ENCODE data around the gene FBXO24. TPM values are rescaled to one million over a fixed set of nuclear protein-coding genes. Genes with fewer than 3 reads are reported as not detected.
"Not testable (repeated sequence)": the region's sequence is repeated elsewhere in the genome, so short reads cannot be mapped to it uniquely, and the experiment has no call there.

The FBXO24 gene
- total and polyA plus RNA-seq, 7 experiments from 2014 or later = 0.75 to 3.1 (median 2.0) TPM

DNA sequence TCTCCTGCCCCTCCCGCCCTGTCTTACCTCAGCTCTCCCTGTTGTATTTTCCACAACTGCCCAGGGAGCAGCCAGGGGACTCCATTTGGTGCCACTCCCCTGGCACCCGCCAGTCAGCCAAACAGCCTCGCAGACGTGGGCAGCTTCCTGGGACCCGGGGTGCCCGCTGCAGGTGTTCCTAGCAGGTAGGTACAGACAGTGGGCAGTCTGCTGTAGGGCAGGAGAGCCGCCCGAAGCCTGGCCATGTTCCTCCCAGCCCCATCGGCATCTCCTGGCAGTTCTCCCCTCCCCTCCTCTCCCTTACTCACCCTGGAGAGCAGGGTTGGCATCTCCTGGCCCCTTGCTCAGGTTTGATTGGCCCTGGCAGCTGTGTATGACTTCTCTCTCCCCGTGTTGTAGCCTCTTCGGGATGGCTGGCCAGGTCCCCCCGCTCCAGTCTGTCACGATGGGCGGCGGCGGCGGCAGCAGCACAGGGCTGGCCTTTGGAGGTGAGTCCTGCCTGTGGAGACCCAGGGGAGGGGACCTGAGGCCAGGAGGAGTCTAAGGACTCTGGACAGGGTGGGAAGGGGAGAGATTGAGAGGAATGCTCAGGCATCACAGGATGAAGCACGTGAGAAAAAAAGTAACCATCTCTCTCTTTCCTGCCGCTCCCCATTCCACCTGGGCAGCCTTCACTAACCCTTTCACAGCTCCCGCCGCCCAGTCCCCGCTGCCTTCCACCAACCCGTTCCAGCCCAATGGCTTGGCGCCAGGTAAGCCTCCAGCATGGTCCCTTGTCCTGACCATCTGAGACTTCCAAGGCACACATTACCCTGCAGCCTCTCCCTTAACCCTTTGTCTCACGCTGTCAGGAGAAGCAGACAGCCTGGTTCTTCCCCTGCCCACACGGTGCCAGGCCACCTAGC, 23.7 kb upstream of the FBXO24 start:
- H3K27me3 Mint-ChIP-seq = no peaks in the 10 kb centered on the region
- H3K36me3 Mint-ChIP-seq = peaks cover 0 to 8% (median 4%) of the 10 kb centered on the region in 5 donors
- ATAC-seq (no peak), DNase-seq (no peak)
- Histone ChIP-seq H3K9me3 (ENCODE audit: control insufficient read depth in 2 of 3, low read length in 3 of 3) (no peaks in the 10 kb centered on the region), H3K4me3 (ENCODE audit: low read length) (no peak overlapping the region), H3K27ac (ENCODE audit: low read depth, low read length) (no peak overlapping the region), H3K27me3 (ENCODE audit: control insufficient read depth in 2 of 2, insufficient read depth in 2 of 2, low read length in 2 of 2) (no peaks in the 10 kb centered on the region), H3K4me1 (ENCODE audit: control insufficient read depth in 2 of 2, insufficient read depth in 2 of 2, low read length in 2 of 2) (peaks cover 0 to 13% of the 10 kb centered on the region in 2 donors), H3K36me3 (ENCODE audit: control insufficient read depth in 2 of 3, insufficient read depth in 3 of 3, low read length in 3 of 3) (peaks cover 0 to 22% (median 0%) of the 10 kb centered on the region in 3 experiments)
- H3K9me3 Mint-ChIP-seq = no peaks in the 10 kb centered on the region
- CTCF ChIA-PET = interaction anchor here (1.8 to 8.0 kb wide), 5 partner anchors 19 to 129 kb away, joined by 4 to 65 read pairs (median 18); partner anchors contain the start of genes FBXO24 and LRCH4
- no peak overlapping the region for H3K4me3 Mint-ChIP-seq
- intact Hi-C loops (cut with micrococcal nuclease) = no loop called here
- POLR2A ChIA-PET = interaction anchor here (0.5 to 12.4 kb wide), 3 partner anchors 18 to 94 kb away, joined by 3 to 173 read pairs (median 17); partner anchors contain the start of genes FBXO24 and LRCH4
- peaks cover 8 to 25% (median 17%) of the 10 kb centered on the region in 7 donors for H3K4me1 Mint-ChIP-seq
- H3K27ac Mint-ChIP-seq = no peak overlapping the region

GRCh38 chr7:100563100-100563564, 23.0 kb upstream of the FBXO24 start:
- POLR2A ChIA-PET = interaction anchor here (1.4 to 12.4 kb wide), 4 partner anchors 22 to 128 kb away, joined by 4 to 173 read pairs (median 8); partner anchors contain the start of genes FBXO24 and LRCH4
- Mint-ChIP-seq H3K27ac (no peak overlapping the region), H3K27me3 (no peaks in the 10 kb centered on the region), H3K4me1 (peaks cover 8 to 29% (median 23%) of the 10 kb centered on the region in 7 donors), H3K36me3 (peaks cover 0 to 8% (median 4%) of the 10 kb centered on the region in 5 donors), H3K9me3 (no peaks in the 10 kb centered on the region), H3K4me3 (no peak overlapping the region)
- DNase-seq = no peak
- Histone ChIP-seq H3K4me1 (ENCODE audit: control insufficient read depth in 2 of 2, insufficient read depth in 2 of 2, low read length in 2 of 2) (peaks cover 5 to 16% of the 10 kb centered on the region in 2 donors), H3K27ac (ENCODE audit: low read depth, low read length) (no peak overlapping the region), H3K4me3 (ENCODE audit: low read length) (no peak overlapping the region), H3K27me3 (ENCODE audit: control insufficient read depth in 2 of 2, insufficient read depth in 2 of 2, low read length in 2 of 2) (no peaks in the 10 kb centered on the region), H3K36me3 (ENCODE audit: control insufficient read depth in 2 of 3, insufficient read depth in 3 of 3, low read length in 3 of 3) (peaks cover 0 to 18% (median 0%) of the 10 kb centered on the region in 3 experiments), H3K9me3 (ENCODE audit: control insufficient read depth in 2 of 3, low read length in 3 of 3) (no peaks in the 10 kb centered on the region)
- intact Hi-C loops (cut with micrococcal nuclease) = no loop called here
- no peak for ATAC-seq
- CTCF ChIA-PET = interaction anchor here (0.9 to 8.0 kb wide), 11 partner anchors 20 to 128 kb away, joined by 3 to 65 read pairs (median 9); partner anchors contain the start of genes FBXO24 and LRCH4

DNA sequence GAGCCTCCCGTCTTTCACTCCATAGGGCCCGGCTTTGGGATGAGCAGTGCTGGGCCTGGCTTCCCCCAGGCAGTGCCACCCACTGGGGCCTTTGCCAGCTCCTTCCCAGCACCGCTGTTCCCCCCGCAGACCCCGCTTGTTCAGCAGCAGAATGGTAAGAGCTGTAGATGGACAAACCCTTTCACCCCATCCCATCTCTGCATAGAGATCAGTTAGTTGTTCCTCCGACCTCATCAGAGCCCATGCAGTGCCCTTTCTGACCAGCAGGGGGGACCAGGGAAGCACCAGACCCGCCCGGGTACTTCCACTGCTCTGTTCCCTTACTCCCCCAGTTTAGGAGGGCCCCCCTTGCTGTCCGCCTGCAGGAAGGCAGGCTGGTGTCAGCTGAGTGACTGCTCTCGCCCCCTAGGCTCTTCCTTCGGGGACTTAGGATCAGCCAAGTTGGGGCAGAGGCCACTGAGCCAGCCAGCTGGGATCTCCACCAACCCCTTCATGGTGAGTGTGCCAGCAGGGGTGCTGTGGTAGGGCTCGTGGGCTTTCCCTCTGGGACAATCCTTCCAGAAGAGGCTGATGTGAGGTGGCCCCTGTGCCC, 22.2 kb upstream of the FBXO24 start:
- H3K9me3 Mint-ChIP-seq = no peaks in the 10 kb centered on the region
- peaks cover 0 to 8% (median 4%) of the 10 kb centered on the region in 5 donors for H3K36me3 Mint-ChIP-seq
- CTCF ChIA-PET = interaction anchor here (0.6 to 8.0 kb wide), 22 partner anchors 15 to 164 kb away, joined by 3 to 65 read pairs (median 5); partner anchors contain the start of genes FBXO24, LRCH4 and TSC22D4
- Histone ChIP-seq H3K4me1 (ENCODE audit: control insufficient read depth in 2 of 2, insufficient read depth in 2 of 2, low read length in 2 of 2) (peaks cover 8 to 22% of the 10 kb centered on the region in 2 donors), H3K27ac (ENCODE audit: low read depth, low read length) (no peak overlapping the region), H3K9me3 (ENCODE audit: control insufficient read depth in 2 of 3, low read length in 3 of 3) (no peaks in the 10 kb centered on the region), H3K36me3 (ENCODE audit: control insufficient read depth in 2 of 3, insufficient read depth in 3 of 3, low read length in 3 of 3) (peaks cover 0 to 18% (median 0%) of the 10 kb centered on the region in 3 experiments), H3K27me3 (ENCODE audit: control insufficient read depth in 2 of 2, insufficient read depth in 2 of 2, low read length in 2 of 2) (no peaks in the 10 kb centered on the region), H3K4me3 (ENCODE audit: low read length) (no peak overlapping the region)
- peak overlapping the region in 6 of 9 donors; percentile 9 to 76 (median 48) for H3K27ac Mint-ChIP-seq
- H3K4me3 Mint-ChIP-seq = no peak overlapping the region
- H3K4me1 Mint-ChIP-seq = peaks cover 13 to 37% (median 28%) of the 10 kb centered on the region in 7 donors
- no peaks in the 10 kb centered on the region for H3K27me3 Mint-ChIP-seq
- POLR2A ChIA-PET = interaction anchor here (0.9 to 12.4 kb wide), 8 partner anchors 9 to 127 kb away, joined by 3 to 173 read pairs (median 4); partner anchors contain the start of genes FBXO24 and LRCH4
- DNase-seq (peak; percentile 65 to 89 (median 77)), ATAC-seq (peak; percentile 82)
- intact Hi-C loops (cut with micrococcal nuclease) = loop anchor here (1.0 to 2.0 kb wide), 7 partner anchors 24 to 288 kb away; partner anchors contain the start of gene SLC12A9 (in 1 of the 2)

GRCh38 chr7:100564405-100564804, 21.7 kb upstream of the FBXO24 start:
- peak overlapping the region in 2 of 9 donors; percentile 43 to 52 for H3K27ac Mint-ChIP-seq
- H3K27ac ChIP-seq (ENCODE audit: low read depth, low read length); H3K4me3 ChIP-seq (ENCODE audit: low read length); H3K27me3 ChIP-seq (ENCODE audit: control insufficient read depth in 2 of 2, insufficient read depth in 2 of 2, low read length in 2 of 2); H3K9me3 ChIP-seq (ENCODE audit: control insufficient read depth in 2 of 3, low read length in 3 of 3); H3K27me3 Mint-ChIP-seq; H3K36me3 Mint-ChIP-seq; H3K9me3 Mint-ChIP-seq; ATAC-seq; H3K4me3 Mint-ChIP-seq; DNase-seq: not testable (repeated sequence)
- Histone ChIP-seq H3K36me3 (ENCODE audit: control insufficient read depth in 2 of 3, insufficient read depth in 3 of 3, low read length in 3 of 3) (peaks cover 0 to 18% (median 0%) of the 10 kb centered on the region in 3 experiments), H3K4me1 (ENCODE audit: control insufficient read depth in 2 of 2, insufficient read depth in 2 of 2, low read length in 2 of 2) (peaks cover 11 to 24% of the 10 kb centered on the region in 2 donors)
- ChIA-PET POLR2A (interaction anchor here (0.9 to 12.4 kb wide), 8 partner anchors 10 to 127 kb away, joined by 3 to 173 read pairs (median 4); partner anchors contain the start of genes FBXO24 and LRCH4), CTCF (interaction anchor here (0.6 to 8.0 kb wide), 25 partner anchors 13 to 165 kb away, joined by 3 to 65 read pairs (median 5); partner anchors contain the start of genes FBXO24, LRCH4 and TSC22D4)
- intact Hi-C loops (cut with micrococcal nuclease) = loop anchor here (1.0 to 2.0 kb wide), 7 partner anchors 24 to 288 kb away; partner anchors contain the start of gene SLC12A9 (in 1 of the 2)
- H3K4me1 Mint-ChIP-seq = peaks cover 18 to 37% (median 28%) of the 10 kb centered on the region in 7 donors

- intact Hi-C loops (cut with micrococcal nuclease) = loop anchor here in 1 of 2 donors (2.0 kb wide), 2 partner anchors 40 to 62 kb away; no protein-coding TSS in a partner anchor
- peaks cover 0 to 18% (median 0%) of the 10 kb centered on the region in 3 experiments for H3K36me3 ChIP-seq (ENCODE audit: control insufficient read depth in 2 of 3, insufficient read depth in 3 of 3, low read length in 3 of 3)
- Mint-ChIP-seq H3K36me3 (peaks cover 0 to 4% (median 4%) of the 10 kb centered on the region in 5 donors), H3K27ac (peak overlapping the region in 3 of 9 donors; percentile 21 to 43 (median 32)), H3K9me3 (no peaks in the 10 kb centered on the region), H3K4me1 (peaks cover 19 to 34% (median 25%) of the 10 kb centered on the region in 7 donors), H3K4me3 (no peak overlapping the region), H3K27me3 (no peaks in the 10 kb centered on the region)
- DNase-seq (no peak), ATAC-seq (no peak)
- no peak overlapping the region for H3K27ac ChIP-seq (ENCODE audit: low read depth, low read length)
- no peaks in the 10 kb centered on the region for H3K9me3 ChIP-seq (ENCODE audit: control insufficient read depth in 2 of 3, low read length in 3 of 3)
- ChIA-PET POLR2A (interaction anchor here (1.3 to 12.4 kb wide), 4 partner anchors 9 to 126 kb away, joined by 4 to 173 read pairs (median 10); partner anchors contain the start of genes FBXO24, LRCH4 and SAP25), CTCF (interaction anchor here (0.7 to 8.0 kb wide), 19 partner anchors 13 to 166 kb away, joined by 3 to 65 read pairs (median 5); partner anchors contain the start of genes FBXO24, LRCH4 and ZCWPW1)
- no peak overlapping the region for H3K4me3 ChIP-seq (ENCODE audit: low read length)
- H3K27me3 ChIP-seq (ENCODE audit: control insufficient read depth in 2 of 2, insufficient read depth in 2 of 2, low read length in 2 of 2) = no peaks in the 10 kb centered on the region
- peaks cover 15 to 24% of the 10 kb centered on the region in 2 donors for H3K4me1 ChIP-seq (ENCODE audit: control insufficient read depth in 2 of 2, insufficient read depth in 2 of 2, low read length in 2 of 2)
Measured at GRCh38 chr7:100565133-100565571, 21.0 kb upstream of the FBXO24 start.
